Thoracic aorta (tissue), 2 donors: ENCODE data around the gene FBXO3. TPM values are rescaled to one million over a fixed set of nuclear protein-coding genes. Genes with fewer than 3 reads are reported as not detected.
"Not testable (repeated sequence)": the region's sequence is repeated elsewhere in the genome, so short reads cannot be mapped to it uniquely, and the experiment has no call there.

ENCODE experiments used
- ATAC-seq: fragments of 150-250 bp; one replicate; pipeline ENCODE4 v1.8.0; 2017; ENCODE audit warnings: low read depth; ENCODE audit not compliant: insufficient number of reproducible peaks, low FRiP score
- DNase-seq: peaks from one replicate; pipeline ENCODE4 v3.0.0-alpha.2; 2020; ENCODE audit warnings: low spot score
- H3K27ac ChIP-seq, 2 donors: fragments of 200-600 bp; sonication (generic); 1 replicate in 1 of 2; 2 replicates in 1 of 2; pipeline ENCODE4 v1.5.1; 2016; ENCODE audit warnings: mild to moderate bottlenecking in 2 of 2, moderate library complexity in 2 of 2
- H3K27me3 ChIP-seq: fragments of 200-600 bp; sonication (generic); replicated peaks from 2 replicates; pipeline ENCODE4 v1.6.0; 2016; ENCODE audit warnings: mild to moderate bottlenecking; ENCODE audit not compliant: insufficient read depth
- H3K36me3 ChIP-seq: fragments of 200-600 bp; sonication (generic); one replicate; pipeline ENCODE4 v1.5.1; 2016
- H3K4me1 ChIP-seq, 2 donors: fragments of 200-600 bp; sonication (generic); 1 replicate in 1 of 2; 2 replicates in 1 of 2; pipeline versions ENCODE4 v1.5.1 to v1.6.0; 2016; ENCODE audit warnings: low read depth in 2 of 2, mild to moderate bottlenecking in 1 of 2; ENCODE audit not compliant: control insufficient read depth in 1 of 2
- H3K4me3 ChIP-seq: fragments of 200-600 bp; sonication (generic); 2 replicates; pipeline ENCODE4 v1.5.1; 2016; ENCODE audit warnings: mild to moderate bottlenecking
- H3K9me3 ChIP-seq: fragments of 200-600 bp; sonication (generic); 2 replicates; pipeline ENCODE4 v1.5.1; 2016
- CTCF ChIP-seq: fragments of 200-600 bp; sonication (generic); IDR thresholded peaks from one replicate; pipeline ENCODE4 v1.5.1; 2019; ENCODE audit warnings: antibody characterized with exemption
- total RNA-seq, 2 donors: library from RNA; depleted of rRNA; stranded (reverse); fragments of >200 nt; gene quantifications; one replicate each; pipeline versions ENCODE4 v1.1.0 to v1.2.3, GENCODE V29; 2016

The FBXO3 gene
- total RNA-seq, 2 donors from 2014 or later, result 35.1 to 73.8 TPM

GRCh38 chr11:33734441-33735270 is 39.7 kb downstream of the FBXO3 start:
- Histone ChIP-seq H3K27me3 (no peaks in the 10 kb centered on the region), H3K36me3 (peaks cover 5% of the 10 kb centered on the region), H3K27ac (peak overlapping the region; percentile 86 to 95), H3K4me1 (peaks cover 14 to 49% of the 10 kb centered on the region in 2 donors), H3K9me3 (no peaks in the 10 kb centered on the region), H3K4me3 (peak overlapping the region; percentile 98)
- DNase-seq (no peak), ATAC-seq (no peak)
- no peak for TF ChIP-seq CTCF

- no peak for ATAC-seq
Observed at GRCh38 chr11:33733980-33734379, 40.3 kb downstream of the FBXO3 start.

GRCh38 chr11:33731723-33732531 is 42.4 kb downstream of the FBXO3 start:
- H3K4me1 ChIP-seq, result peaks cover 14 to 42% of the 10 kb centered on the region in 2 donors
- no peak for DNase-seq

More at GRCh38 chr11:33733980-33734379, 40.3 kb downstream of the FBXO3 start:
- Histone ChIP-seq H3K27me3 (no peaks in the 10 kb centered on the region), H3K4me3 (peak overlapping the region; percentile 98), H3K36me3 (peaks cover 5% of the 10 kb centered on the region), H3K27ac (peak overlapping the region in 1 of 2 donors; percentile 95), H3K9me3 (no peaks in the 10 kb centered on the region), H3K4me1 (peaks cover 14 to 49% of the 10 kb centered on the region in 2 donors)
- no peak for TF ChIP-seq CTCF
- DNase-seq, result no peak

GRCh38 chr11:33730716-33731115 is 43.6 kb downstream of the FBXO3 start:
- Histone ChIP-seq H3K9me3 (no peaks in the 10 kb centered on the region), H3K27me3 (no peaks in the 10 kb centered on the region), H3K27ac (no peak overlapping the region), H3K36me3 (peaks cover 5% of the 10 kb centered on the region), H3K4me1 (peaks cover 14 to 38% of the 10 kb centered on the region in 2 donors), H3K4me3 (no peak overlapping the region)
- DNase-seq (no peak), ATAC-seq (no peak)
- TF ChIP-seq CTCF, result no peak

More at GRCh38 chr11:33731723-33732531, 42.4 kb downstream of the FBXO3 start:
- H3K4me3 ChIP-seq, result no peak overlapping the region
- TF ChIP-seq CTCF, result no peak
- H3K27ac ChIP-seq, result no peak overlapping the region
- H3K36me3 ChIP-seq, result peaks cover 5% of the 10 kb centered on the region
- ATAC-seq, result no peak
- no peaks in the 10 kb centered on the region for H3K27me3 ChIP-seq
- H3K9me3 ChIP-seq, result no peaks in the 10 kb centered on the region

GRCh38 chr11:33729072-33729664 is 45.2 kb downstream of the FBXO3 start:
- not testable (repeated sequence) for H3K27ac ChIP-seq, H3K27me3 ChIP-seq, DNase-seq, H3K4me3 ChIP-seq, H3K36me3 ChIP-seq, ATAC-seq, H3K9me3 ChIP-seq
- H3K4me1 ChIP-seq, result peaks cover 23 to 48% of the 10 kb centered on the region in 2 donors

GRCh38 chr11:33727539-33727938 is 46.8 kb downstream of the FBXO3 start:
- not testable (repeated sequence) for H3K9me3 ChIP-seq, H3K27ac ChIP-seq
- H3K4me1 ChIP-seq, result peaks cover 26 to 48% of the 10 kb centered on the region in 2 donors

More at GRCh38 chr11:33727539-33727938, 46.8 kb downstream of the FBXO3 start:
- H3K4me3 ChIP-seq, ATAC-seq, DNase-seq, H3K36me3 ChIP-seq, H3K27me3 ChIP-seq: not testable (repeated sequence)
